ENCODE measurements around the gene SARM1. TPM values are rescaled to one million over a fixed set of nuclear protein-coding genes. Genes with fewer than 3 reads are reported as not detected.
A peak's percentile ranks its signal among the peaks of the same experiment; 100 is the strongest.

Gene SARM1
- total and polyA plus RNA-seq, 7 experiments from 2014 or later, result 5.2 to 34.1 (median 25.0) TPM

DNA sequence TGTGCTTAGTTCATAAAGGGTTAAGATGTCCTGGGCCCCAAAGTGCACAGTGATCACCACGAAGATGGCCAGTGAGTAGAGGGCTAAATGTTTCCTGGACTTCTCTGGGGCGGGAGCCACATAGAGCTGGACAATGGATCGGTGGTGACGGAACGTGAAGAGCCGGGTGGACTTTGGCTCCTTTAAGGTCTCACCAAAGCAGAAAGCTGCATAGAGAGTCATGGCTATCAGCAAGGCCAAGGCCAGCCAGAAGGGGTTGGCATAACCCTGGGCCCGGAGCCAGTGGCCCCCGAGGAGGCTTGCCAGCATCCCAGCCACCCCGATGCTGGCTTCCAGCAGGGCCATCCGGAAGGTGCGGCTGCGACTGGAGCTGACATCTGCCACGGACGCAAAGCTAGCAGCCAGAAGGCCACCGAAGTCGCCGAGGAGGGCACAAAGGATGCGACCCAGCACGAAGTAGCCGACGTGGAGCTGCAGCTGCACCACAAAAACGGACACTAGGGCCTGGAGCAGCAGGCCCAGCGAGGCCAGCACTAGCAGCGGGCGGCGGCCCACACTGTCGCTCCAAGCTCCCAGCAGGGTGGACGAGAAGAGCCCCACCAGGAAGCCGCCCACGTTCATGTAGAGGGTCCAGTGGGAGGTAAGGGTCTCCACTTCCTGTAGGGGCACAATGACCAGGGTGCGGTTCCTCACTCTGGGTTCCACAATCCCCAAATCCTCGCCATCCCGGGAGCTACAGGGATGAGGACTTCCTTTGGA, 33.5 kb downstream of the SARM1 start:
- Histone ChIP-seq H3K27ac (ENCODE audit: low read depth, low read length) (peak overlapping the region; percentile 52), H3K36me3 (ENCODE audit: control insufficient read depth in 2 of 3, insufficient read depth in 3 of 3, low read length in 3 of 3) (no peaks in the 10 kb centered on the region), H3K4me1 (ENCODE audit: control insufficient read depth in 2 of 2, insufficient read depth in 2 of 2, low read length in 2 of 2) (peaks cover 0 to 9% of the 10 kb centered on the region in 2 donors), H3K27me3 (ENCODE audit: control insufficient read depth in 2 of 2, insufficient read depth in 2 of 2, low read length in 2 of 2) (no peaks in the 10 kb centered on the region), H3K4me3 (ENCODE audit: low read length) (peak overlapping the region; percentile 27), H3K9me3 (ENCODE audit: control insufficient read depth in 2 of 3, low read length in 3 of 3) (no peaks in the 10 kb centered on the region)
- Mint-ChIP-seq H3K36me3 (no peaks in the 10 kb centered on the region), H3K27me3 (peaks cover 0 to 21% (median 8%) of the 10 kb centered on the region in 5 donors), H3K27ac (peak overlapping the region in 1 of 9 donors; percentile 61), H3K4me1 (peaks cover 4 to 18% (median 13%) of the 10 kb centered on the region in 7 donors), H3K9me3 (no peaks in the 10 kb centered on the region), H3K4me3 (peak overlapping the region; percentile 73 to 85 (median 81))
- ChIA-PET POLR2A (interaction anchor here (1.1 kb wide), 1 partner anchor 48 kb away, joined by 3 read pairs; the partner anchor contains the start of gene POLDIP2), CTCF (interaction anchor here (4.0 kb wide), 1 partner anchor 12 kb away, joined by 15 read pairs; no protein-coding TSS in a partner anchor)
- intact Hi-C loops (cut with micrococcal nuclease), result loop anchor here in 1 of 2 donors (5.0 kb wide), 1 partner anchor 33 kb away; the partner anchor contains the start of genes SARM1 and VTN
- DNase-seq, result no peak
- no peak for ATAC-seq

DNA sequence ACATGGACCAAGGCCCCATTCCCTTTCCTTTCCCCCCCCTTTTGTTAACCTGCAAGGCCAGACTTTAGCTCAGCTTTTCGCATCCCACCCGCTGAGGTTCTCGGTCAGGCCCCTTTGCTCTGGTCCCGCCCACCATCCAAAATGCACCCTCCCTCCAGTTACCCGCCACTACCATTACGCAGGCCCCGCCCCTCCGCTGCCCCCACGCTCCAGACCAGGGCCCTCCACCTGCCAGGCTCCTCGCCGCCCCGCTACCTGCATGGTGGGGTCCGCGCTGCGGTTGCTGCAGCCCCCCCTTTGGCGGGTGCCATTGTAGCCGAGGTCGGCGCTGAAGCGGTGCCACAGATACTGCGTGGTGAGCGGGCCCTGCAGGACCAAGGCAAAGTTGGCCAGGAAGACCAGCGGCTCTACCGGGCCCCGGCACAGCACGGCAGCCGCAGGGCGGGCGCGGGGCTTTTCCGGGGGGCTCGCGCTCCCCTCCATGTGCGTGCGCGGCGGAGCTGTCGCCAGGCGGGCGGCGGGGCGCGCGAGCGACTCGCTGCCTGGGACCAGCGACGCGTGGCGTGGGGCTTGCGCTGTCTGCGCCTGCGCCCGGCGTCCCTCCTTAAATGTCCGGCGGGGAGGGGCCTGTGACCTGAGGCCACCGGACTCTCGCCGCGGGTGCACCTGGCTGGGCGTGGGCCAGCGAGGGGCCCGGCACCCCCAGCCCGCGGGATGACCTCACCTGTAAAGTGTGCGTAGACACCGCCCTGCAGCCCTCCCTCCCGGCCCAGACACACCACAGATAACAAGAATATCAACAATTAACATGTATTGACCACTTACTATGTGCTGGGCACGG, 34.4 kb downstream of the SARM1 start, which contains the start of gene SLC46A1:
Gene SLC46A1, minus strand, starts transcription at position 581 of the 841 bp plus-strand sequence. Its CDS starts 98 bp downstream, at position 483.
- Mint-ChIP-seq H3K4me1 (peaks cover 4 to 18% (median 13%) of the 10 kb centered on the region in 7 donors), H3K36me3 (no peaks in the 10 kb centered on the region), H3K27me3 (peaks cover 0 to 24% (median 8%) of the 10 kb centered on the region in 5 donors), H3K4me3 (peak within 1 kb of the TSS; percentile 80 to 88 (median 83)), H3K9me3 (no peaks in the 10 kb centered on the region), H3K27ac (peak within 1 kb of the TSS in 5 of 9 donors; percentile 48 to 81 (median 68))
- H3K36me3 ChIP-seq (ENCODE audit: control insufficient read depth in 2 of 3, insufficient read depth in 3 of 3, low read length in 3 of 3), result no peaks in the 10 kb centered on the region
- ATAC-seq, result peak; percentile 70
- no peaks in the 10 kb centered on the region for H3K27me3 ChIP-seq (ENCODE audit: control insufficient read depth in 2 of 2, insufficient read depth in 2 of 2, low read length in 2 of 2)
- no peaks in the 10 kb centered on the region for H3K9me3 ChIP-seq (ENCODE audit: control insufficient read depth in 2 of 3, low read length in 3 of 3)
- DNase-seq, result peak in 7 of 9 donors; percentile 21 to 69 (median 30)
- POLR2A ChIA-PET, result interaction anchor here (1.1 kb wide), 1 partner anchor 48 kb away, joined by 5 read pairs; no protein-coding TSS in a partner anchor
- peak within 1 kb of the TSS; percentile 52 for H3K27ac ChIP-seq (ENCODE audit: low read depth, low read length)
- H3K4me3 ChIP-seq (ENCODE audit: low read length), result peak within 1 kb of the TSS; percentile 27
- intact Hi-C loops (cut with micrococcal nuclease), result loop anchor here in 1 of 2 donors (5.0 kb wide), 1 partner anchor 34 kb away; the partner anchor contains the start of genes SARM1 and VTN
- H3K4me1 ChIP-seq (ENCODE audit: control insufficient read depth in 2 of 2, insufficient read depth in 2 of 2, low read length in 2 of 2), result peaks cover 0 to 9% of the 10 kb centered on the region in 2 donors
- CTCF ChIA-PET, result interaction anchor here (4.0 kb wide), 1 partner anchor 11 kb away, joined by 15 read pairs; no protein-coding TSS in a partner anchor

DNA sequence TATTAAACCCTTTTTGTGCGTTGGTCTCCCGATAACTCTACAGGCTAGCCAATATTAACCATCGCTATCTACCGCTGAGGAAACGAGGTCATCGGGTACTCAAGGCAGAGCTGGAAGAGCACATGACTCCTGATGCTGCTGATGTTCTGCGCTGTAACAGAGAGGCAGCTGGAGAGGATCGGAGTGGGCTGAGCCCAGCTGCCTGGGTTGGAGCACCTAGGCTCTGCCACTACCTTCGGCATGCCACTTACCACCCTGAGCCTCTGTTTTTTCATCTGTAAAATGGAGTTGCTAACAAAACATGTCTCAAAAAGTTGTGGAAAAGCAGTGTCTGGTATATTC, 35.0 kb downstream of the SARM1 start:
- CTCF ChIA-PET, result interaction anchor here (4.0 kb wide), 1 partner anchor 11 kb away, joined by 15 read pairs; no protein-coding TSS in a partner anchor
- H3K9me3 ChIP-seq (ENCODE audit: control insufficient read depth in 2 of 3, low read length in 3 of 3), result no peaks in the 10 kb centered on the region
- POLR2A ChIA-PET, result interaction anchor here (1.1 kb wide), 1 partner anchor 48 kb away, joined by 5 read pairs; no protein-coding TSS in a partner anchor

DNA sequence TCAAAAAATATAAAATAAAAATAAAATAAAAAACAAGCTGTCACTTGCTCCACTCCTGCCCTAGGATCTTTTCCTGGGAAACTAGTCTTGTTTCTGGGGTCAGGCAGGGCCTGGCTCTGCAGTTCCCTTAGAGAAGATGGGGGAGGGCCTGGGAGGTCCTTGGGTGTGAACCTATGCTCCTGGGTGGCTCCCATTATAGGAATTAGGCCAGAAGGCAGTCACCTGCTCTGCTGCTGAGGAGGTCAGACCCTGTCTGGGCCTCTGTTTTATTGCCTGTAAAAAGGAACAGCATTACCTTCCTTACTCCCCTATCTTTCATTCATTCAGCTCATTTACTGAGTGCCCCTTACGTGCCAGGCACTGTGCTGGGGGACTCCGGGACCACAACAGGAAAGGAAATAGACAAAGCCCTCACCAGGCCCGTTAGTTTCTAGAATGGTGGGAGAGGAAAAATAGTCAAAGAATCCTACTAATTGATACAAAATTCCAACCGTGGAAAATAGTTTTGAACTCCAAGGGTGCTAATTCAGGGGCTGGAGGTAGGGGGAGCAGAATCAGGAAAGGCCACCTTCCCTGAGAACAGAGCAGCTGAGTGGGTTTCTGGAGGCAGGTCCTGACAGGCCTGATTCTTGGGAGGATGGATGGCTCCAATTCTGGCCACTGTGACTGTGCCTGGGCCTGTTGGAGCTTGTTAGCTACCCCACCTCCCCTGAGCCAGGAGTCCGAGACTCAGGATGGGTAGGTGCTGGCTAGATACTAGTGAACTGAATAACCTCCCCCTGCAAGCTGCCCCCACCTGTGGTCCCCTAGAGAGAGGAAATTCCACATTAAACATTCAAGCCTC, 35.9 kb downstream of the SARM1 start:
- H3K4me3 ChIP-seq (ENCODE audit: low read length), result no peak overlapping the region
- Mint-ChIP-seq H3K27ac (peak overlapping the region in 1 of 9 donors; percentile 30), H3K27me3 (peaks cover 0 to 31% (median 8%) of the 10 kb centered on the region in 5 donors), H3K4me3 (peak overlapping the region in 8 of 10 donors; percentile 1 to 86 (median 38)), H3K9me3 (no peaks in the 10 kb centered on the region), H3K4me1 (peaks cover 4 to 18% (median 9%) of the 10 kb centered on the region in 7 donors), H3K36me3 (no peaks in the 10 kb centered on the region)
- DNase-seq (no peak), ATAC-seq (no peak)
- no peaks in the 10 kb centered on the region for H3K27me3 ChIP-seq (ENCODE audit: control insufficient read depth in 2 of 2, insufficient read depth in 2 of 2, low read length in 2 of 2)
- H3K9me3 ChIP-seq (ENCODE audit: control insufficient read depth in 2 of 3, low read length in 3 of 3), result no peaks in the 10 kb centered on the region
- H3K27ac ChIP-seq (ENCODE audit: low read depth, low read length), result no peak overlapping the region
- ChIA-PET POLR2A (no interaction called here), CTCF (interaction anchor here (4.0 kb wide), 1 partner anchor 10 kb away, joined by 15 read pairs; no protein-coding TSS in a partner anchor)
- no peaks in the 10 kb centered on the region for H3K36me3 ChIP-seq (ENCODE audit: control insufficient read depth in 2 of 3, insufficient read depth in 3 of 3, low read length in 3 of 3)
- intact Hi-C loops (cut with micrococcal nuclease), result loop anchor here in 1 of 2 donors (5.0 kb wide), 1 partner anchor 35 kb away; the partner anchor contains the start of genes SARM1 and VTN
- H3K4me1 ChIP-seq (ENCODE audit: control insufficient read depth in 2 of 2, insufficient read depth in 2 of 2, low read length in 2 of 2), result peaks cover 0 to 9% of the 10 kb centered on the region in 2 donors

More for the DNA sequence above, 35.0 kb downstream of the SARM1 start:
- peaks cover 0 to 24% (median 8%) of the 10 kb centered on the region in 5 donors for H3K27me3 Mint-ChIP-seq
- intact Hi-C loops (cut with micrococcal nuclease), result loop anchor here in 1 of 2 donors (5.0 kb wide), 1 partner anchor 34 kb away; the partner anchor contains the start of genes SARM1 and VTN
- DNase-seq (peak in 1 of 9 donors; percentile 7), ATAC-seq (peak; percentile 27)
- H3K36me3 ChIP-seq (ENCODE audit: control insufficient read depth in 2 of 3, insufficient read depth in 3 of 3, low read length in 3 of 3), result no peaks in the 10 kb centered on the region
- H3K4me3 Mint-ChIP-seq, result peak overlapping the region; percentile 79 to 88 (median 83)
- H3K27ac Mint-ChIP-seq, result peak overlapping the region in 5 of 9 donors; percentile 48 to 81 (median 68)
- H3K36me3 Mint-ChIP-seq, result no peaks in the 10 kb centered on the region
- no peaks in the 10 kb centered on the region for H3K27me3 ChIP-seq (ENCODE audit: control insufficient read depth in 2 of 2, insufficient read depth in 2 of 2, low read length in 2 of 2)
- peaks cover 0 to 9% of the 10 kb centered on the region in 2 donors for H3K4me1 ChIP-seq (ENCODE audit: control insufficient read depth in 2 of 2, insufficient read depth in 2 of 2, low read length in 2 of 2)
- peak overlapping the region; percentile 52 for H3K27ac ChIP-seq (ENCODE audit: low read depth, low read length)
- H3K9me3 Mint-ChIP-seq, result no peaks in the 10 kb centered on the region
- H3K4me1 Mint-ChIP-seq, result peaks cover 4 to 18% (median 13%) of the 10 kb centered on the region in 7 donors
- H3K4me3 ChIP-seq (ENCODE audit: low read length), result peak overlapping the region; percentile 27

DNA sequence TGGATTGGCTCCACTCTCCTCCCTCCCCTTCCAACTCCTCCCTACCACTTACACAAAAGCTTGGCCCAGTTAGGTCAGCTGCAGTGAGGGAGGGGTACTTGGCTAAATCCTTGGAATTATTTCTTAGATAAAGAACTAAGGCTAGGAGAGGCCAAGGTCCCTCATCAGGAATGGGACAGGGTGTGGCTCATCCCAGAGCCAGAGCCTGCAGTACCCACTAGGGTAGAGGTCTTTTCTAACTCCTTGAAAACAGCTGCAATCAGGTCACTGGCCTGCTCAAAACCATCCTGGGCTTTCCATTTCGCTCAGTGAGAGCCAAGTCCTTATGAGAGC, 36.4 kb downstream of the SARM1 start:
- Mint-ChIP-seq H3K27ac (no peak overlapping the region), H3K4me1 (peaks cover 4 to 18% (median 9%) of the 10 kb centered on the region in 7 donors), H3K4me3 (peak overlapping the region in 3 of 10 donors; percentile 9 to 54 (median 16)), H3K9me3 (no peaks in the 10 kb centered on the region), H3K27me3 (peaks cover 0 to 34% (median 8%) of the 10 kb centered on the region in 5 donors), H3K36me3 (no peaks in the 10 kb centered on the region)
- Histone ChIP-seq H3K27me3 (ENCODE audit: control insufficient read depth in 2 of 2, insufficient read depth in 2 of 2, low read length in 2 of 2) (no peaks in the 10 kb centered on the region), H3K4me3 (ENCODE audit: low read length) (no peak overlapping the region), H3K27ac (ENCODE audit: low read depth, low read length) (no peak overlapping the region), H3K4me1 (ENCODE audit: control insufficient read depth in 2 of 2, insufficient read depth in 2 of 2, low read length in 2 of 2) (peaks cover 0 to 9% of the 10 kb centered on the region in 2 donors), H3K9me3 (ENCODE audit: control insufficient read depth in 2 of 3, low read length in 3 of 3) (no peaks in the 10 kb centered on the region), H3K36me3 (ENCODE audit: control insufficient read depth in 2 of 3, insufficient read depth in 3 of 3, low read length in 3 of 3) (no peaks in the 10 kb centered on the region)
- DNase-seq (no peak), ATAC-seq (no peak)
- intact Hi-C loops (cut with micrococcal nuclease), result loop anchor here in 1 of 2 donors (5.0 kb wide), 1 partner anchor 36 kb away; the partner anchor contains the start of genes SARM1 and VTN
- CTCF ChIA-PET, result interaction anchor here (4.0 kb wide), 1 partner anchor 9 kb away, joined by 15 read pairs; no protein-coding TSS in a partner anchor
- POLR2A ChIA-PET, result no interaction called here
